Mesothelial cell of epicardium (in vitro differentiated cells): ENCODE measurements around the gene MAP3K1. TPM values are rescaled to one million over a fixed set of nuclear protein-coding genes. Genes with fewer than 3 reads are reported as not detected.

Experiments
- DNase-seq, 2 experiments: peaks; one replicate each; pipeline ENCODE4 v3.0.0; 2021; ENCODE audit warnings: low spot score in 2 of 2; ENCODE audit not compliant: unreplicated experiment in 2 of 2
- H3K27ac Mint-ChIP-seq: 2 replicates; pipeline ENCODE4 v1.8.0; 2021; ENCODE audit warnings: mixed read lengths
- H3K27me3 Mint-ChIP-seq: 2 replicates; pipeline ENCODE4 v1.8.0; 2021; ENCODE audit warnings: low read depth, mixed read lengths
- H3K36me3 Mint-ChIP-seq: 2 replicates; pipeline ENCODE4 v1.8.0; 2021; ENCODE audit warnings: mixed read lengths
- H3K4me1 Mint-ChIP-seq: 2 replicates; pipeline ENCODE4 v1.8.0; 2021; ENCODE audit warnings: mixed read lengths
- H3K4me3 Mint-ChIP-seq: 2 replicates; pipeline ENCODE4 v1.8.0; 2021; ENCODE audit warnings: mild to moderate bottlenecking, moderate library complexity, mixed read lengths
- H3K9me3 Mint-ChIP-seq: 2 replicates; pipeline ENCODE4 v1.8.0; 2021; ENCODE audit warnings: mixed read lengths
- CTCF ChIP-seq: fragments of 200-600 bp; sonication (generic); IDR thresholded peaks from one replicate; pipeline ENCODE4 v1.5.0; 2021; ENCODE audit warnings: antibody characterized with exemption; ENCODE audit not compliant: unreplicated experiment
- total RNA-seq: library from RNA; stranded (reverse); gene quantifications from 3 replicates; pipeline ENCODE4 v1.2.1, GENCODE V29; 2021

Gene MAP3K1
- total RNA-seq, 1 donor from 2014 or later = 54.8 TPM

GRCh38 chr5:56922922-56923321 lies 107.6 kb downstream of the MAP3K1 start:
- Mint-ChIP-seq H3K9me3 (peaks cover 16% of the 10 kb centered on the region), H3K4me3 (no peak overlapping the region), H3K36me3 (peaks cover 55% of the 10 kb centered on the region), H3K4me1 (peaks cover 4% of the 10 kb centered on the region), H3K27ac (no peak overlapping the region), H3K27me3 (no peaks in the 10 kb centered on the region)
- TF ChIP-seq CTCF = no peak
- DNase-seq = no peak

- Mint-ChIP-seq H3K4me1 (no peaks in the 10 kb centered on the region), H3K4me3 (no peak overlapping the region), H3K27me3 (no peaks in the 10 kb centered on the region), H3K36me3 (peaks cover 40% of the 10 kb centered on the region), H3K9me3 (no peaks in the 10 kb centered on the region), H3K27ac (no peak overlapping the region)
- TF ChIP-seq CTCF = no peak
- no peak for DNase-seq
These were observed 119.0 kb downstream of the MAP3K1 start for GRCh38 chr5:56934325-56934724.

- Mint-ChIP-seq H3K27me3 (no peaks in the 10 kb centered on the region), H3K27ac (no peak overlapping the region), H3K9me3 (no peaks in the 10 kb centered on the region)
These were observed 123.5 kb downstream of the MAP3K1 start for GRCh38 chr5:56938858-56939257.

GRCh38 chr5:56941981-56942380 lies 126.6 kb downstream of the MAP3K1 start:
- Mint-ChIP-seq H3K4me3 (no peak overlapping the region), H3K9me3 (no peaks in the 10 kb centered on the region), H3K4me1 (no peaks in the 10 kb centered on the region), H3K27me3 (no peaks in the 10 kb centered on the region), H3K27ac (no peak overlapping the region), H3K36me3 (peaks cover 53% of the 10 kb centered on the region)
- no peak for DNase-seq
- TF ChIP-seq CTCF = no peak

More at GRCh38 chr5:56938858-56939257, 123.5 kb downstream of the MAP3K1 start:
- Mint-ChIP-seq H3K4me1 (no peaks in the 10 kb centered on the region), H3K4me3 (no peak overlapping the region), H3K36me3 (peaks cover 54% of the 10 kb centered on the region)
- no peak for DNase-seq
- no peak for TF ChIP-seq CTCF

Other genes starting within 250 kb of the MAP3K1 start
- 13.1 to 15.6 TPM (median 15.2 TPM) in 3 replicates for gene SETD9, start 94.0 kb downstream of the MAP3K1 start, total RNA-seq
- gene MIER3, start 136.6 kb downstream of the MAP3K1 start, total RNA-seq = 31.1 to 40.8 TPM (median 37.2 TPM) in 3 replicates